Endothelial cell of umbilical vein (primary cell): ENCODE measurements around the gene LRTM2. TPM values are rescaled to one million over a fixed set of nuclear protein-coding genes. Genes with fewer than 3 reads are reported as not detected.

ENCODE experiments used
- BruUV-seq: library from RNA; stranded (reverse); fragments of 400-500 nt; replicated peaks from 2 replicates; lab custom pipeline; 2021; lab: Mats Ljungman, UMichigan
- CTCF ChIA-PET: fragments of 300-600, 350-600 bp; sonication (Branson Sonifier 250); formaldehyde crosslinking; loops from one replicate; lab custom pipeline; 2021; ENCODE audit warnings: antibody characterized with exemption, inconsistent platforms; lab: Charles Lee
- POLR2A ChIA-PET: fragments of 300-600, 350-600 bp; sonication (Branson Sonifier 250); formaldehyde crosslinking; loops from one replicate; lab custom pipeline; 2021; ENCODE audit warnings: antibody characterized with exemption, inconsistent platforms; lab: Charles Lee
- DNase-seq: peaks from one replicate; pipeline ENCODE4 v3.0.0-alpha.2; 2011; ENCODE audit warnings: low read depth, low spot score
- FAIRE-seq: peaks from 2 replicates; lab custom pipeline; 2011; peaks lifted over from hg19 to GRCh38; lab: Jason Lieb, UNC
- H2AFZ ChIP-seq: 2 replicates; pipeline ENCODE4 v1.6.0; 2012; ENCODE audit warnings: low read depth, low read length, control low read depth, inconsistent platforms
- H3K27ac ChIP-seq: 2 replicates; pipeline ENCODE4 v1.5.1; 2011; ENCODE audit warnings: low read depth, mild to moderate bottlenecking, control low read depth, low read length, moderate library complexity; ENCODE audit not compliant: insufficient read depth
- H3K27me3 ChIP-seq, 2 experiments: 2 replicates each; pipeline versions ENCODE4 v1.6.0 to v1.6.1; 2011; ENCODE audit warnings: low read length in 2 of 2, mixed read lengths in 1 of 2; ENCODE audit not compliant: control insufficient read depth in 2 of 2, insufficient read depth in 2 of 2
- H3K36me3 ChIP-seq, 2 experiments: 2 replicates in 1 of 2; 3 replicates in 1 of 2; pipeline ENCODE4 v1.5.1; 2011; ENCODE audit warnings: low read length in 2 of 2, mild to moderate bottlenecking in 1 of 2, moderate library complexity in 1 of 2; ENCODE audit not compliant: control insufficient read depth in 2 of 2, insufficient read depth in 2 of 2; ENCODE audit errors: extremely low read depth in 1 of 2
- H3K4me1 ChIP-seq: 3 replicates; pipeline ENCODE4 v1.5.1; 2011; ENCODE audit warnings: mild to moderate bottlenecking, low read length; ENCODE audit not compliant: control insufficient read depth, insufficient read depth; ENCODE audit errors: extremely low read depth
- H3K4me2 ChIP-seq: 2 replicates; pipeline ENCODE4 v1.6.1; 2011; ENCODE audit warnings: low read length, control low read depth, mixed read lengths; ENCODE audit not compliant: insufficient read depth
- H3K4me3 ChIP-seq, 3 experiments: fragments of 200-600 bp in 1 of 3; sonication (generic), shearing (Covaris generic) in 1 of 3; replicated peaks in 1 of 3; 2 replicates each; pipeline ENCODE4 v1.5.1; 2011 to 2016; ENCODE audit warnings: control low read depth in 3 of 3, low read length in 3 of 3, mild to moderate bottlenecking in 2 of 3, inconsistent platforms in 1 of 3, low read depth in 1 of 3, moderate library complexity in 1 of 3; ENCODE audit not compliant: insufficient read depth in 1 of 3
- H3K79me2 ChIP-seq: 2 replicates; pipeline ENCODE4 v1.6.0; 2012; ENCODE audit warnings: low read length, inconsistent platforms; ENCODE audit not compliant: control insufficient read depth, insufficient read depth
- H3K9ac ChIP-seq: replicated peaks from 2 replicates; pipeline ENCODE3; 2011; ENCODE audit warnings: low read length, control low read depth; ENCODE audit not compliant: insufficient read depth; ENCODE audit errors: extremely low read depth
- H3K9me1 ChIP-seq: replicated peaks from 3 replicates; pipeline ENCODE4 v1.6.0; 2011; ENCODE audit warnings: mild to moderate bottlenecking, low read length; ENCODE audit not compliant: control insufficient read depth, insufficient read depth; ENCODE audit errors: extremely low read depth
- H3K9me3 ChIP-seq: replicated peaks from 2 replicates; pipeline ENCODE4 v1.5.1; 2012; ENCODE audit warnings: low read length, inconsistent platforms; ENCODE audit not compliant: control insufficient read depth, insufficient read depth
- H4K20me1 ChIP-seq: replicated peaks from 2 replicates; pipeline ENCODE3; 2011; ENCODE audit warnings: mild to moderate bottlenecking, low read length; ENCODE audit not compliant: control insufficient read depth, insufficient read depth; ENCODE audit errors: extremely low read depth
- FOS ChIP-seq: IDR thresholded peaks from 2 replicates; pipeline ENCODE4 v1.6.1; 2011; ENCODE audit warnings: mild to moderate bottlenecking, low read length, moderate library complexity, borderline replicate concordance; ENCODE audit not compliant: insufficient read depth
- GATA2 ChIP-seq: IDR thresholded peaks from 2 replicates; pipeline ENCODE4 v1.7.0; 2011; ENCODE audit warnings: low read depth, mild to moderate bottlenecking, moderate library complexity, mixed read lengths, low read length; ENCODE audit not compliant: insufficient read length, insufficient read depth
- JUN ChIP-seq: IDR thresholded peaks from 2 replicates; pipeline ENCODE4 v1.6.1; 2011; ENCODE audit warnings: borderline replicate concordance, low read depth; ENCODE audit not compliant: insufficient read length, insufficient read depth
- POLR2A ChIP-seq: IDR thresholded peaks from 2 replicates; pipeline ENCODE4 v1.6.1; 2012; ENCODE audit warnings: low read depth, mild to moderate bottlenecking, control low read depth, low read length
- dilution Hi-C: fragments of 300-500 bp; cut with MboI; formaldehyde crosslinking; loops from one replicate; pipeline ENCODE4 v1.15.0; 2019; ENCODE audit warnings: low sequenced_read_pairs; ENCODE audit not compliant: extremely low pct_ligation_motif_present
- intact Hi-C: fragments of 100-400 bp; cut with micrococcal nuclease; formaldehyde crosslinking; loops from one replicate; pipeline ENCODE4 v1.10.0; 2022
- polyA plus RNA-seq, 4 experiments: library from polyadenylated mRNA; depleted of rRNA in 3 of 4; stranded (reverse) in 3 of 4; unstranded in 1 of 4; fragments of >200 nt; gene quantifications; 2 replicates each; pipeline versions ENCODE4 v1.2.1 to v1.2.3, GENCODE V29; 2011 to 2012; ENCODE audit warnings: missing spikeins in 1 of 4
- total RNA-seq: library from RNA; stranded (reverse); gene quantifications from 2 replicates; pipeline ENCODE4 v1.2.3, GENCODE V29; 2021
- TF ChIP-seq, protein P1 (sequence below): IDR thresholded peaks from 2 replicates; pipeline ENCODE4 v1.6.1; 2011; ENCODE audit not compliant: insufficient read depth, insufficient read length
- TF ChIP-seq, protein P2 (sequence below), 2 donors: IDR thresholded peaks; 1 replicate in 1 of 2; 2 replicates in 1 of 2; pipeline ENCODE4 v1.5.1; 2011; ENCODE audit warnings: low read length in 2 of 2, mild to moderate bottlenecking in 2 of 2, moderate library complexity in 2 of 2, control low read depth in 1 of 2, inconsistent platforms in 1 of 2, low read depth in 1 of 2; ENCODE audit not compliant: insufficient read depth in 1 of 2; ENCODE audit errors: extremely low read depth in 1 of 2

LRTM2 gene
- total and polyA plus RNA-seq, 2 donors (not counting 3 experiments of a cell fraction or from before 2014, with no cell fraction given) = not detected

DNA sequence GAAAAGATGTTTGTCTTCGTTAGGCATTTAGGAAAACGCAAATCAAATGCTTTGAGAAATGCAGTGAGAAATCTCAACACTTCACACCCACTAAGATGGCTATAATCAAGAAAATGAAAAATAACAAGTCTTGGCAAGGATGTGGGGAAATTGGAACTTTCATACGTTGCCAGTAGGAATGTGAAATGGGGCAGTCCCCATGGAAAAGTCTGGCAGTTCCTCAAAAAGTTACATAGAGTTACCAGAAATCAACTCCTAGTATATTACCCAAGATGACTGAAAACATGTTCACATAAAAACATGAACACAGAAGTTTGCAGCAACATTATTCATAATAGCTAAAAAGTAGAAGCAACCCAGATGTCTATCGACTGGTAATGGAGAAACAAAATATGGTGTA is 41.5 kb upstream of the LRTM2 start:
- Histone ChIP-seq H3K9me3 (no peaks in the 10 kb centered on the region), H3K4me2 (no peak overlapping the region), H3K27ac (no peak overlapping the region), H3K4me1 (peaks cover 9% of the 10 kb centered on the region), H3K36me3 (peaks cover 0 to 7% of the 10 kb centered on the region in 2 experiments), H2AFZ (no peak overlapping the region), H3K9ac (no peak overlapping the region), H3K79me2 (peaks cover 2% of the 10 kb centered on the region), H3K9me1 (no peaks in the 10 kb centered on the region), H4K20me1 (no peaks in the 10 kb centered on the region), H3K27me3 (no peaks in the 10 kb centered on the region), H3K4me3 (no peak overlapping the region)
- TF ChIP-seq JUN (no peak), POLR2A (no peak), FOS (no peak), GATA2 (no peak)
- TF ChIP-seq, protein P1, sequence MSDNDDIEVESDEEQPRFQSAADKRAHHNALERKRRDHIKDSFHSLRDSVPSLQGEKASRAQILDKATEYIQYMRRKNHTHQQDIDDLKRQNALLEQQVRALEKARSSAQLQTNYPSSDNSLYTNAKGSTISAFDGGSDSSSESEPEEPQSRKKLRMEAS = no peak
- TF ChIP-seq, protein P2, sequence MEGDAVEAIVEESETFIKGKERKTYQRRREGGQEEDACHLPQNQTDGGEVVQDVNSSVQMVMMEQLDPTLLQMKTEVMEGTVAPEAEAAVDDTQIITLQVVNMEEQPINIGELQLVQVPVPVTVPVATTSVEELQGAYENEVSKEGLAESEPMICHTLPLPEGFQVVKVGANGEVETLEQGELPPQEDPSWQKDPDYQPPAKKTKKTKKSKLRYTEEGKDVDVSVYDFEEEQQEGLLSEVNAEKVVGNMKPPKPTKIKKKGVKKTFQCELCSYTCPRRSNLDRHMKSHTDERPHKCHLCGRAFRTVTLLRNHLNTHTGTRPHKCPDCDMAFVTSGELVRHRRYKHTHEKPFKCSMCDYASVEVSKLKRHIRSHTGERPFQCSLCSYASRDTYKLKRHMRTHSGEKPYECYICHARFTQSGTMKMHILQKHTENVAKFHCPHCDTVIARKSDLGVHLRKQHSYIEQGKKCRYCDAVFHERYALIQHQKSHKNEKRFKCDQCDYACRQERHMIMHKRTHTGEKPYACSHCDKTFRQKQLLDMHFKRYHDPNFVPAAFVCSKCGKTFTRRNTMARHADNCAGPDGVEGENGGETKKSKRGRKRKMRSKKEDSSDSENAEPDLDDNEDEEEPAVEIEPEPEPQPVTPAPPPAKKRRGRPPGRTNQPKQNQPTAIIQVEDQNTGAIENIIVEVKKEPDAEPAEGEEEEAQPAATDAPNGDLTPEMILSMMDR (IDR thresholded peaks at IDR 0.05; ENCODE audit: extremely low read depth in 1 of 2, insufficient read depth in 1 of 2, low read depth in 1 of 2, low read length in 2 of 2) = no peak
- no peak for DNase-seq
- dilution Hi-C loops (no loop called here), intact Hi-C loops (no loop called here)
- ChIA-PET POLR2A (no interaction called here), CTCF (interaction anchor here (2.0 kb wide), 1 partner anchor 12 kb away, joined by 11 read pairs; no protein-coding TSS in a partner anchor)
- FAIRE-seq = peak; percentile 35
- no TSS peak for BruUV-seq
